Loucy (cell line): ENCODE data around the gene CNGA2.

Experiments used
- CTCF ChIP-seq: fragments of 200-600 bp; sonication (generic); conservative IDR thresholded peaks from 2 replicates; pipeline ENCODE4 v1.5.1; 2014; ENCODE audit warnings: mild to moderate bottlenecking, antibody characterized with exemption, low read length
- EZH2phosphoT487 ChIP-seq: fragments of 200-600 bp; IDR thresholded peaks from 2 replicates; pipeline ENCODE4 v1.6.1; 2018; ENCODE audit warnings: antibody characterized with exemption, mild to moderate bottlenecking, moderate library complexity, borderline replicate concordance

- TF ChIP-seq CTCF (no peak), EZH2phosphoT487 (no peak)
These were observed 2.1 kb downstream of the CNGA2 start for GRCh38 chrX:151736685-151737084.
